Transverse colon (tissue), 4 donors: ENCODE data around the gene LZIC. TPM values are rescaled to one million over a fixed set of nuclear protein-coding genes. Genes with fewer than 3 reads are reported as not detected.
A peak's percentile ranks its signal among the peaks of the same experiment; 100 is the strongest.

Source experiments
- DNase-seq: peaks from one replicate; pipeline ENCODE4 v3.0.0-alpha.2; 2019
- H3K27ac ChIP-seq, 4 donors: fragments of 200-600 bp; sonication (generic); 2 replicates each; pipeline ENCODE4 v1.5.1; 2016 to 2018; ENCODE audit warnings: inconsistent platforms in 4 of 4
- H3K27me3 ChIP-seq: fragments of 200-600 bp; sonication (generic); 2 replicates; pipeline ENCODE4 v1.5.1; 2017; ENCODE audit warnings: inconsistent platforms
- H3K36me3 ChIP-seq, 4 donors: fragments of 200-600 bp; sonication (generic); 2 replicates each; pipeline ENCODE4 v1.5.1; 2017 to 2019; ENCODE audit warnings: inconsistent platforms in 4 of 4
- H3K4me1 ChIP-seq, 4 donors: fragments of 200-600 bp; sonication (generic); 2 replicates each; pipeline ENCODE4 v1.5.1; 2017 to 2020; ENCODE audit warnings: inconsistent platforms in 4 of 4
- H3K4me3 ChIP-seq, 4 donors: fragments of 200-600 bp; sonication (generic); 1 replicate in 1 of 4; 2 replicates in 3 of 4; pipeline versions ENCODE4 v1.5.1 to v1.6.1; 2017 to 2019; ENCODE audit warnings: inconsistent platforms in 4 of 4
- H3K9me3 ChIP-seq, 2 donors: fragments of 200-600 bp; sonication (generic); 2 replicates each; pipeline ENCODE4 v1.5.1; 2017 to 2019; ENCODE audit warnings: inconsistent platforms in 2 of 2
- CTCF ChIP-seq, 5 experiments: fragments of 200-600 bp in 3 of 5; fragments of 450-650 bp in 2 of 5; sonication (generic) in 3 of 5; IDR thresholded peaks; 1 replicate in 2 of 5; 2 replicates in 3 of 5; pipeline ENCODE4 v1.5.1; 2016 to 2017; ENCODE audit warnings: antibody characterized with exemption in 5 of 5, inconsistent platforms in 3 of 5, mild to moderate bottlenecking in 2 of 5, moderate library complexity in 1 of 5
- EP300 ChIP-seq: sonication (generic); formaldehyde crosslinking; IDR thresholded peaks from one replicate; pipeline ENCODE4 v1.6.1; 2017; ENCODE audit warnings: antibody characterized with exemption, low read depth
- POLR2A ChIP-seq: fragments of 450-650 bp; IDR thresholded peaks from one replicate; pipeline ENCODE4 v1.6.1; 2016; ENCODE audit warnings: antibody characterized with exemption, mild to moderate bottlenecking, moderate library complexity
- POLR2AphosphoS5 ChIP-seq, 3 donors: sonication (generic); formaldehyde crosslinking; IDR thresholded peaks; one replicate each; pipeline ENCODE4 v1.6.1; 2016; ENCODE audit warnings: antibody characterized with exemption in 3 of 3
- WGBS, 2 donors: methylation state at CpG; one replicate each; pipeline ENCODE4 v1.1.5; 2018; ENCODE audit warnings: low coverage in 1 of 2; 5-methylcytosine and 5-hydroxymethylcytosine counted together
- in situ Hi-C, 4 donors: fragments of 200-750 bp; cut with MboI; loops; one replicate each; pipeline versions ENCODE4 v1.15.0 to v1.15.1; 2017; ENCODE audit warnings: low sequenced_read_pairs in 3 of 4, low pct_ligation_motif_present in 1 of 4, low pct_unique_long_range_greater_than_20kb in 1 of 4
- intact Hi-C: fragments of 100-400 bp; cut with DNase I; formaldehyde crosslinking; loops from one replicate; pipeline ENCODE4 v1.15.1; 2023; ENCODE audit warnings: low total_unique reads
- total RNA-seq, 4 donors: library from RNA; depleted of rRNA; stranded (reverse); fragments of >200 nt; gene quantifications; one replicate each; pipeline ENCODE4 v1.1.0, GENCODE V29; 2016

LZIC gene
- total RNA-seq, 4 donors from 2014 or later = 10.7 to 41.0 (median 26.6) TPM

GRCh38 chr1:9901148-9902059 lies 41.8 kb downstream of the LZIC start:
- no peaks in the 10 kb centered on the region for H3K36me3 ChIP-seq
- peaks cover 0 to 24% (median 13%) of the 10 kb centered on the region in 4 donors for H3K4me1 ChIP-seq
- no peak for TF ChIP-seq POLR2A
- TF ChIP-seq EP300 = no peak
- TF ChIP-seq CTCF (IDR thresholded peaks at IDR 0.05) = no peak
- no peak for TF ChIP-seq POLR2AphosphoS5 (IDR thresholded peaks at IDR 0.05)
- intact Hi-C loops (no loop called here), in situ Hi-C loops (no loop called here)
- no peak overlapping the region for H3K4me3 ChIP-seq
- H3K27ac ChIP-seq = peak overlapping the region; percentile 2 to 77 (median 68)
- no peak for DNase-seq
- no peaks in the 10 kb centered on the region for H3K9me3 ChIP-seq
- WGBS, 2 donors = 83% methylated on average over 9 of the region's 9 CpGs; no CpG with 5 or more reads in 1 of the 2 donors
- H3K27me3 ChIP-seq = no peaks in the 10 kb centered on the region

- DNase-seq = peak; percentile 71
- WGBS, 2 donors = 57 to 58% methylated on average over 11 to 18 of the region's 18 CpGs
- Histone ChIP-seq H3K4me3 (peak overlapping the region in 1 of 4 donors; percentile 20), H3K36me3 (no peaks in the 10 kb centered on the region), H3K4me1 (peaks cover 0 to 24% (median 13%) of the 10 kb centered on the region in 4 donors), H3K9me3 (no peaks in the 10 kb centered on the region), H3K27me3 (no peaks in the 10 kb centered on the region), H3K27ac (peak overlapping the region; percentile 37 to 77 (median 68))
- in situ Hi-C loops (no loop called here), intact Hi-C loops (no loop called here)
- TF ChIP-seq POLR2AphosphoS5 (IDR thresholded peaks at IDR 0.05) (peak in 1 of 3 donors; percentile 19), POLR2A (peak; percentile 31), EP300 (no peak), CTCF (IDR thresholded peaks at IDR 0.05) (peak in 1 of 5 experiments; percentile 16)
Observed at GRCh38 chr1:9900142-9901043, 42.8 kb downstream of the LZIC start.

GRCh38 chr1:9894115-9894514 lies 49.1 kb downstream of the LZIC start:
- Histone ChIP-seq H3K9me3 (no peaks in the 10 kb centered on the region), H3K27ac (no peak overlapping the region), H3K27me3 (no peaks in the 10 kb centered on the region), H3K4me3 (no peak overlapping the region), H3K36me3 (no peaks in the 10 kb centered on the region), H3K4me1 (peaks cover 0 to 29% (median 16%) of the 10 kb centered on the region in 4 donors)
- TF ChIP-seq CTCF (IDR thresholded peaks at IDR 0.05) = no peak
- TF ChIP-seq POLR2A = no peak
- no peak for TF ChIP-seq EP300
- no peak for TF ChIP-seq POLR2AphosphoS5 (IDR thresholded peaks at IDR 0.05)
- DNase-seq = no peak
- in situ Hi-C loops (no loop called here), intact Hi-C loops (no loop called here)
- WGBS, 2 donors = 84 to 90% methylated on average over 3 of the region's 3 CpGs
